Trophoblast cell (in vitro differentiated cells and primary cell): ENCODE data around the gene CRYBA4.

Experiments used
- DNase-seq, 2 donors: peaks; one replicate each; pipeline ENCODE4 v3.0.0-alpha.2; 2016
- H2AFZ ChIP-seq: 2 replicates; pipeline ENCODE4 v1.6.1; 2013; ENCODE audit warnings: low read length, moderate library complexity, mild to moderate bottlenecking; ENCODE audit not compliant: insufficient read depth, poor library complexity
- H2AK5ac ChIP-seq: 2 replicates; pipeline ENCODE4 v1.6.1; 2013; ENCODE audit warnings: mild to moderate bottlenecking, low read length
- H2BK120ac ChIP-seq: 2 replicates; pipeline ENCODE4 v1.6.1; 2013; ENCODE audit warnings: low read length, mild to moderate bottlenecking, moderate library complexity; ENCODE audit not compliant: insufficient read depth, poor library complexity
- H2BK12ac ChIP-seq: 2 replicates; pipeline ENCODE4 v1.6.1; 2013; ENCODE audit warnings: mild to moderate bottlenecking, low read length, moderate library complexity
- H2BK5ac ChIP-seq: 2 replicates; pipeline ENCODE4 v1.6.1; 2013; ENCODE audit warnings: low read length, low read depth, moderate library complexity, mild to moderate bottlenecking; ENCODE audit not compliant: poor library complexity
- H3K14ac ChIP-seq: 2 replicates; pipeline ENCODE4 v1.6.1; 2013; ENCODE audit warnings: mild to moderate bottlenecking, low read length
- H3K18ac ChIP-seq: 2 replicates; pipeline ENCODE4 v1.6.1; 2013; ENCODE audit warnings: mild to moderate bottlenecking, low read length
- H3K23ac ChIP-seq: 2 replicates; pipeline ENCODE4 v1.6.1; 2013; ENCODE audit warnings: low read length
- H3K27ac ChIP-seq: 2 replicates; pipeline ENCODE4 v1.5.1; 2013; ENCODE audit warnings: low read depth, mild to moderate bottlenecking, inconsistent platforms, low read length, moderate library complexity
- H3K27me3 ChIP-seq: 2 replicates; pipeline ENCODE4 v1.6.1; 2013; ENCODE audit warnings: inconsistent platforms, mild to moderate bottlenecking, low read length, moderate library complexity; ENCODE audit not compliant: insufficient read depth
- H3K36me3 ChIP-seq, 2 experiments: 1 replicate in 1 of 2; 2 replicates in 1 of 2; pipeline ENCODE4 v1.6.1; 2013; ENCODE audit warnings: low read length in 2 of 2, mild to moderate bottlenecking in 2 of 2, moderate library complexity in 1 of 2; ENCODE audit not compliant: insufficient read depth in 2 of 2, control insufficient read depth in 1 of 2
- H3K4ac ChIP-seq: 2 replicates; pipeline ENCODE4 v1.6.1; 2013; ENCODE audit warnings: low read depth, mild to moderate bottlenecking, low read length, moderate library complexity
- H3K4me1 ChIP-seq, 2 experiments: 1 replicate in 1 of 2; 2 replicates in 1 of 2; pipeline ENCODE4 v1.6.1; 2013; ENCODE audit warnings: low read length in 2 of 2, mild to moderate bottlenecking in 2 of 2, moderate library complexity in 1 of 2; ENCODE audit not compliant: insufficient read depth in 2 of 2, control insufficient read depth in 1 of 2
- H3K4me2 ChIP-seq: 2 replicates; pipeline ENCODE4 v1.6.1; 2013; ENCODE audit warnings: inconsistent platforms, mild to moderate bottlenecking, low read length, moderate library complexity
- H3K4me3 ChIP-seq: 2 replicates; pipeline ENCODE4 v1.5.1; 2013; ENCODE audit warnings: mild to moderate bottlenecking, low read depth, low read length, inconsistent platforms
- H3K79me1 ChIP-seq: one replicate; pipeline ENCODE4 v1.6.1; 2013; ENCODE audit warnings: low read length
- H3K79me2 ChIP-seq: 2 replicates; pipeline ENCODE4 v1.6.1; 2013; ENCODE audit warnings: low read length, mild to moderate bottlenecking; ENCODE audit not compliant: control insufficient read depth, insufficient read depth, poor library complexity
- H3K9ac ChIP-seq: 2 replicates; pipeline ENCODE4 v1.6.1; 2013; ENCODE audit warnings: mild to moderate bottlenecking, low read length
- H3K9me3 ChIP-seq: 2 replicates; pipeline ENCODE4 v1.6.1; 2013; ENCODE audit warnings: low read depth, mild to moderate bottlenecking, control low read depth, inconsistent platforms, low read length; ENCODE audit not compliant: insufficient read depth
- H4K12ac ChIP-seq: 2 replicates; pipeline ENCODE4 v1.6.1; 2013; ENCODE audit warnings: low read depth, mild to moderate bottlenecking, low read length, moderate library complexity
- H4K8ac ChIP-seq: 2 replicates; pipeline ENCODE4 v1.6.1; 2013; ENCODE audit warnings: low read depth, mild to moderate bottlenecking, low read length, moderate library complexity
- H4K91ac ChIP-seq: one replicate; pipeline ENCODE4 v1.6.1; 2013; ENCODE audit warnings: low read depth, mild to moderate bottlenecking, low read length, moderate library complexity
- WGBS: extraction: QIAGEN DNeasy Blood & Tissue Kit; methylation state at CpG from one replicate; pipeline ENCODE4 v1.1.7; 2013; ENCODE audit warnings: missing lambda C conversion rate; ENCODE audit not compliant: insufficient read length, insufficient coverage; ENCODE audit errors: extremely low coverage; 5-methylcytosine and 5-hydroxymethylcytosine counted together

CRYBA4 gene

GRCh38 chr22:26663374-26663923 lies 41.7 kb downstream of the CRYBA4 start:
- no peak overlapping the region for H4K8ac ChIP-seq
- no peak overlapping the region for H2AFZ ChIP-seq
- H3K4me2 ChIP-seq: no peak overlapping the region
- H3K9me3 ChIP-seq: no peaks in the 10 kb centered on the region
- H2BK5ac ChIP-seq: no peak overlapping the region
- no peak overlapping the region for H3K4ac ChIP-seq
- H2BK120ac ChIP-seq: no peak overlapping the region
- peaks cover 2% of the 10 kb centered on the region for H3K27me3 ChIP-seq
- no peak overlapping the region for H3K27ac ChIP-seq
- H2AK5ac ChIP-seq: no peak overlapping the region
- no peak for DNase-seq
- no CpG with 5 or more reads among the region's 9 CpGs for WGBS
- H3K79me2 ChIP-seq: no peaks in the 10 kb centered on the region
- H3K36me3 ChIP-seq: no peaks in the 10 kb centered on the region
- no peak overlapping the region for H3K14ac ChIP-seq
- no peak overlapping the region for H4K12ac ChIP-seq
- no peak overlapping the region for H3K9ac ChIP-seq
- no peak overlapping the region for H2BK12ac ChIP-seq
- no peak overlapping the region for H4K91ac ChIP-seq
- no peak overlapping the region for H3K18ac ChIP-seq
- no peaks in the 10 kb centered on the region for H3K79me1 ChIP-seq
- H3K23ac ChIP-seq: no peak overlapping the region
- H3K4me3 ChIP-seq: no peak overlapping the region
- H3K4me1 ChIP-seq: peaks cover 3 to 4% of the 10 kb centered on the region in 2 experiments

- no peak overlapping the region for H4K8ac ChIP-seq
- H3K4ac ChIP-seq: no peak overlapping the region
- H3K23ac ChIP-seq: no peak overlapping the region
- no peak overlapping the region for H2AK5ac ChIP-seq
- no peak overlapping the region for H3K14ac ChIP-seq
- no peak overlapping the region for H2AFZ ChIP-seq
- H4K12ac ChIP-seq: no peak overlapping the region
- H3K36me3 ChIP-seq: no peaks in the 10 kb centered on the region
- no peak overlapping the region for H3K9ac ChIP-seq
- no CpG with 5 or more reads among the region's 4 CpGs for WGBS
- no peak for DNase-seq
- H3K79me1 ChIP-seq: no peaks in the 10 kb centered on the region
- no peak overlapping the region for H4K91ac ChIP-seq
- H3K27me3 ChIP-seq: no peaks in the 10 kb centered on the region
- no peak overlapping the region for H3K4me2 ChIP-seq
- H3K27ac ChIP-seq: no peak overlapping the region
- no peak overlapping the region for H2BK120ac ChIP-seq
- no peak overlapping the region for H3K18ac ChIP-seq
- H2BK5ac ChIP-seq: no peak overlapping the region
- no peaks in the 10 kb centered on the region for H3K9me3 ChIP-seq
- no peak overlapping the region for H3K4me3 ChIP-seq
- no peaks in the 10 kb centered on the region for H3K79me2 ChIP-seq
- no peaks in the 10 kb centered on the region for H3K4me1 ChIP-seq
- H2BK12ac ChIP-seq: no peak overlapping the region
Measured at GRCh38 chr22:26665813-26666231, 44.1 kb downstream of the CRYBA4 start.

GRCh38 chr22:26667140-26667539 lies 45.4 kb downstream of the CRYBA4 start:
- no peak overlapping the region for H2BK5ac ChIP-seq
- H3K4me2 ChIP-seq: no peak overlapping the region

GRCh38 chr22:26669060-26669481 lies 47.3 kb downstream of the CRYBA4 start:
- H2AK5ac ChIP-seq: no peak overlapping the region
- H3K36me3 ChIP-seq: no peaks in the 10 kb centered on the region
- no peak overlapping the region for H3K4me2 ChIP-seq
- H3K79me1 ChIP-seq: peaks cover 8% of the 10 kb centered on the region
- no peak overlapping the region for H3K4me3 ChIP-seq
- H3K79me2 ChIP-seq: peaks cover 3% of the 10 kb centered on the region
- no peak overlapping the region for H3K18ac ChIP-seq
- no peak overlapping the region for H3K23ac ChIP-seq
- H4K91ac ChIP-seq: no peak overlapping the region
- H3K14ac ChIP-seq: no peak overlapping the region
- no peak overlapping the region for H4K12ac ChIP-seq
- no peak overlapping the region for H2BK120ac ChIP-seq
- no peak overlapping the region for H2BK12ac ChIP-seq
- no peak overlapping the region for H4K8ac ChIP-seq
- peak in 1 of 2 donors; percentile 3 for DNase-seq
- H3K27ac ChIP-seq: no peak overlapping the region
- H3K4ac ChIP-seq: no peak overlapping the region
- no peak overlapping the region for H3K9ac ChIP-seq
- peaks cover 11 to 12% of the 10 kb centered on the region in 2 experiments for H3K4me1 ChIP-seq
- no peak overlapping the region for H2BK5ac ChIP-seq
- WGBS: no CpG with 5 or more reads among the region's 2 CpGs
- H2AFZ ChIP-seq: no peak overlapping the region
- no peaks in the 10 kb centered on the region for H3K27me3 ChIP-seq
- H3K9me3 ChIP-seq: no peaks in the 10 kb centered on the region

More at GRCh38 chr22:26667140-26667539, 45.4 kb downstream of the CRYBA4 start:
- Histone ChIP-seq H3K9me3 (no peaks in the 10 kb centered on the region), H3K27me3 (no peaks in the 10 kb centered on the region), H2AK5ac (no peak overlapping the region), H3K79me1 (no peaks in the 10 kb centered on the region), H3K79me2 (no peaks in the 10 kb centered on the region), H3K36me3 (no peaks in the 10 kb centered on the region), H3K18ac (no peak overlapping the region), H3K4ac (no peak overlapping the region), H2BK120ac (no peak overlapping the region), H4K91ac (no peak overlapping the region), H3K9ac (no peak overlapping the region), H3K4me3 (no peak overlapping the region), H3K23ac (no peak overlapping the region), H3K27ac (no peak overlapping the region), H4K12ac (no peak overlapping the region), H3K14ac (no peak overlapping the region), H2BK12ac (no peak overlapping the region), H2AFZ (no peak overlapping the region), H4K8ac (no peak overlapping the region), H3K4me1 (peaks cover 0 to 2% of the 10 kb centered on the region in 2 experiments)
- WGBS: no CpG with 5 or more reads among the region's 13 CpGs
- no peak for DNase-seq
